IMR-90 (cell line): ENCODE measurements around the gene DDC.

ENCODE experiments used
- CEBPB ChIP-seq: IDR thresholded peaks from 2 replicates; pipeline ENCODE4 v1.6.1; 2012; ENCODE audit warnings: low read depth, low read length, improper control_type of control experiment
- CTCF ChIP-seq: conservative IDR thresholded peaks from 2 replicates; pipeline ENCODE4 v1.5.1; 2012; ENCODE audit warnings: mild to moderate bottlenecking, low read depth, low read length, improper control_type of control experiment
- FOS ChIP-seq: fragments of 150-350 bp; IDR thresholded peaks from 2 replicates; pipeline ENCODE4 v1.6.1; 2016; ENCODE audit warnings: low read depth, low read length
- NFE2L2 ChIP-seq: fragments of 150-350 bp; IDR thresholded peaks from 2 replicates; pipeline ENCODE4 v1.6.1; 2016; ENCODE audit warnings: low read depth, mild to moderate bottlenecking, low read length
- POLR2A ChIP-seq: IDR thresholded peaks from 2 replicates; pipeline ENCODE4 v1.6.1; 2012; ENCODE audit warnings: mild to moderate bottlenecking, low read depth, low read length
- RFX5 ChIP-seq: IDR thresholded peaks from 2 replicates; pipeline ENCODE4 v1.8.0; 2012; ENCODE audit warnings: low read depth, mild to moderate bottlenecking, low read length, moderate library complexity
- SMC3 ChIP-seq: fragments of 150-350 bp; IDR thresholded peaks from 2 replicates; pipeline ENCODE4 v1.6.1; 2016; ENCODE audit warnings: low read depth, mild to moderate bottlenecking, antibody characterized with exemption, low read length, moderate library complexity
- USF2 ChIP-seq: fragments of 150-350 bp; IDR thresholded peaks from 2 replicates; pipeline ENCODE4 v1.6.1; 2017; ENCODE audit warnings: mild to moderate bottlenecking, antibody characterized with exemption, low read length, low read depth

- no peak for TF ChIP-seq FOS
- TF ChIP-seq USF2, result no peak
- no peak for TF ChIP-seq POLR2A
- no peak for TF ChIP-seq NFE2L2
- TF ChIP-seq CTCF, result no peak
- no peak for TF ChIP-seq SMC3
- TF ChIP-seq CEBPB, result no peak
- TF ChIP-seq RFX5, result no peak
Observed at GRCh38 chr7:50423860-50424259, 141.3 kb downstream of the DDC start.
